ENCODE data around the gene TMEM109.

The TMEM109 gene

GRCh38 chr11:60910711-60911380 is 3.1 kb upstream of the TMEM109 start:
- DNase-seq = no peak

- no peak for DNase-seq
Measured at GRCh38 chr11:60912223-60912850, 1.6 kb upstream of the TMEM109 start.

- DNase-seq = peak in 1 of 2 experiments; percentile 32
Measured at GRCh38 chr11:60912851-60913528, 968 bp upstream of the TMEM109 start.

- peak in 1 of 2 experiments; percentile 47 for DNase-seq
Measured at GRCh38 chr11:60914633-60915247, 782 bp downstream of the TMEM109 start.

- no peak for DNase-seq
Measured at GRCh38 chr11:60915248-60915914, 1.4 kb downstream of the TMEM109 start.

GRCh38 chr11:60916669-60917206 is 2.8 kb downstream of the TMEM109 start:
- no peak for DNase-seq

GRCh38 chr11:60917267-60917666 is 3.3 kb downstream of the TMEM109 start:
- no peak for DNase-seq

GRCh38 chr11:60918251-60918938 is 4.4 kb downstream of the TMEM109 start:
- DNase-seq = no peak

GRCh38 chr11:60918939-60919265 is 4.9 kb downstream of the TMEM109 start:
- no peak for DNase-seq

- no peak for DNase-seq
Measured at GRCh38 chr11:60919320-60919719, 5.4 kb downstream of the TMEM109 start.

GRCh38 chr11:60919956-60920355 is 6.0 kb downstream of the TMEM109 start:
- DNase-seq = no peak

GRCh38 chr11:60921259-60921658 is 7.3 kb downstream of the TMEM109 start:
- DNase-seq = no peak

GRCh38 chr11:60921777-60922335 is 7.9 kb downstream of the TMEM109 start:
- DNase-seq = no peak

GRCh38 chr11:60922906-60923305 is 8.9 kb downstream of the TMEM109 start:
- no peak for DNase-seq

GRCh38 chr11:60923326-60923725 is 9.4 kb downstream of the TMEM109 start:
- DNase-seq = no peak

- no peak for DNase-seq
Measured at GRCh38 chr11:60923800-60924109, 9.8 kb downstream of the TMEM109 start.

- peak in 1 of 2 experiments; percentile 81 for DNase-seq
Measured at GRCh38 chr11:60924110-60924905, 10.3 kb downstream of the TMEM109 start, which contains the start of gene TMEM132A. TSS of gene TMEM132A (plus strand) at chr11:60924460. CDS start at chr11:60924634, 174 bp downstream.

GRCh38 chr11:60924906-60925853 is 11.2 kb downstream of the TMEM109 start:
- no peak for DNase-seq

GRCh38 chr11:60925868-60926267 is 11.9 kb downstream of the TMEM109 start:
- no peak for DNase-seq

- DNase-seq = no peak
Measured at GRCh38 chr11:60926500-60926899, 12.5 kb downstream of the TMEM109 start.
